ENCODE results near the gene ANGPTL4. TPM values are rescaled to one million over a fixed set of nuclear protein-coding genes. Genes with fewer than 3 reads are reported as not detected.

Gene ANGPTL4, protein sequence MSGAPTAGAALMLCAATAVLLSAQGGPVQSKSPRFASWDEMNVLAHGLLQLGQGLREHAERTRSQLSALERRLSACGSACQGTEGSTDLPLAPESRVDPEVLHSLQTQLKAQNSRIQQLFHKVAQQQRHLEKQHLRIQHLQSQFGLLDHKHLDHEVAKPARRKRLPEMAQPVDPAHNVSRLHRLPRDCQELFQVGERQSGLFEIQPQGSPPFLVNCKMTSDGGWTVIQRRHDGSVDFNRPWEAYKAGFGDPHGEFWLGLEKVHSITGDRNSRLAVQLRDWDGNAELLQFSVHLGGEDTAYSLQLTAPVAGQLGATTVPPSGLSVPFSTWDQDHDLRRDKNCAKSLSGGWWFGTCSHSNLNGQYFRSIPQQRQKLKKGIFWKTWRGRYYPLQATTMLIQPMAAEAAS
- total RNA-seq (2011; cell fraction: chromatin; rRNA removed; ENCODE audit: low replicate concordance): 0.35 and 2.5 TPM in 2 replicates
- total RNA-seq (2011; cell fraction: nucleolus; rRNA removed): 1.8 and 4.8 TPM in 2 replicates
- 1.4 and 1.8 TPM in 2 replicates for total RNA-seq (2011; cell fraction: nucleoplasm; rRNA removed)
- total RNA-seq (2014; rRNA removed) (0.05 and 0.33 TPM in 2 replicates), total RNA-seq (2014; rRNA removed; fragmentation: Illumina TruSeq; extraction: Trizol) (not detected in 2 replicates), total RNA-seq (2015; rRNA removed; fragmentation: Illumina TruSeq; extraction: Trizol) (0.08 and 0.22 TPM in 2 replicates), total RNA-seq (2021) (0.20 and 0.24 TPM in 2 replicates), polyA plus RNA-seq (2011; rRNA removed) (0.64 and 0.77 TPM in 2 replicates), polyA plus RNA-seq (2014; fragmentation: Illumina TruSeq; extraction: Trizol) (0.32 TPM in 1 of 2 replicates, not detected in the other), polyA plus RNA-seq (2014; fragmentation: Nextera tagmentation; extraction: Ambion mirVana) (not detected), polyA plus RNA-seq (2014; rRNA removed) (0.15 and 0.85 TPM in 2 replicates), polyA minus RNA-seq (2011; rRNA and poly(A)+ RNA removed) (0.46 TPM in 1 of 2 replicates, not detected in the other), Bru-seq, nascent RNA (percentile 17 among the genes with signal in this experiment), BruChase-seq, experiment 1, labeled RNA remaining after a 2-hour chase (percentile 16 among the genes with signal in this experiment), BruChase-seq, experiment 2, labeled RNA remaining after a 6-hour chase (percentile 20 among the genes with signal in this experiment)
- 0.46 and 3.3 TPM in 2 replicates for polyA plus RNA-seq (2011; cell fraction: cytosol; rRNA removed)
- polyA plus RNA-seq (2011; cell fraction: nucleus; rRNA removed): 0.94 and 4.1 TPM in 2 replicates
- 0.61 and 0.65 TPM in 2 replicates for polyA plus RNA-seq (2012)
- polyA minus RNA-seq (2011; cell fraction: cytosol; rRNA and poly(A)+ RNA removed): 2.3 TPM in 1 of 2 replicates, not detected in the other
- 0.78 and 1.8 TPM in 2 replicates for polyA minus RNA-seq (2011; cell fraction: nucleus; rRNA and poly(A)+ RNA removed)
- long read RNA-seq, experiment 1: 0 reads
- long read RNA-seq, experiment 2: 0 reads
- long read RNA-seq, experiment 3, partial matches to known transcripts: 0 of 1 reads
- long read RNA-seq, experiment 3, other reads (novel, unspliced or antisense): 0 of 1 reads

DNA sequence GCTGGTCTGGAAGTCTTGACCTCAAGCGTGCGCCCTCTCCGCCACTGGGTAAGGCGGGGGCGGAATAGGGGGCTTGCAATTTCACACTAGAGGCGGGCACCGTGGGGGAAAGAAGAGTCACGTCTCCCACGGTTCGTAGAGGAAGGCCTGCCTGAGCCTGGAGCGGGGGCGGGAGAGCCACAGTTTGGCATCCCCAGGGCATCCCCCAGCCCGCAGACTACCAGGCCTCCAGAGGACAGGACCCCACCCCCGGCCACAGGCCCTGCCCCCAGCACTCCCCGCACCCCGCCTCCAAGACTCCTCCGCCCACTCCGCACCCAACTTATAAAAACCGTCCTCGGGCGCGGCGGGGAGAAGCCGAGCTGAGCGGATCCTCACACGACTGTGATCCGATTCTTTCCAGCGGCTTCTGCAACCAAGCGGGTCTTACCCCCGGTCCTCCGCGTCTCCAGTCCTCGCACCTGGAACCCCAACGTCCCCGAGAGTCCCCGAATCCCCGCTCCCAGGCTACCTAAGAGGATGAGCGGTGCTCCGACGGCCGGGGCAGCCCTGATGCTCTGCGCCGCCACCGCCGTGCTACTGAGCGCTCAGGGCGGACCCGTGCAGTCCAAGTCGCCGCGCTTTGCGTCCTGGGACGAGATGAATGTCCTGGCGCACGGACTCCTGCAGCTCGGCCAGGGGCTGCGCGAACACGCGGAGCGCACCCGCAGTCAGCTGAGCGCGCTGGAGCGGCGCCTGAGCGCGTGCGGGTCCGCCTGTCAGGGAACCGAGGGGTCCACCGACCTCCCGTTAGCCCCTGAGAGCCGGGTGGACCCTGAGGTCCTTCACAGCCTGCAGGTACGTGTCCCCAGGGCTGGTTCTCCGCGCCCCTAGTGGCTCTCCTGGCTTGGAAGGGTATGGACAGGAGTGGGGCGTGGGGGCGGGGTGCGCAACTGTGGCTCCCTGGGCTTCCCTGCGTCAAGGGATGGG, at the start of gene ANGPTL4:
TSS of gene ANGPTL4 (plus strand) at position 353 of the 969 bp plus-strand sequence. CDS start at position 520, 167 bp downstream.
- H3K4me3 ChIP-seq: peak within 1 kb of the TSS; percentile 27
- TF ChIP-seq SRSF1 (IDR thresholded peaks at IDR 0.05; ENCODE audit: low read depth, low read length): no peak
- TF ChIP-seq, protein P1, sequence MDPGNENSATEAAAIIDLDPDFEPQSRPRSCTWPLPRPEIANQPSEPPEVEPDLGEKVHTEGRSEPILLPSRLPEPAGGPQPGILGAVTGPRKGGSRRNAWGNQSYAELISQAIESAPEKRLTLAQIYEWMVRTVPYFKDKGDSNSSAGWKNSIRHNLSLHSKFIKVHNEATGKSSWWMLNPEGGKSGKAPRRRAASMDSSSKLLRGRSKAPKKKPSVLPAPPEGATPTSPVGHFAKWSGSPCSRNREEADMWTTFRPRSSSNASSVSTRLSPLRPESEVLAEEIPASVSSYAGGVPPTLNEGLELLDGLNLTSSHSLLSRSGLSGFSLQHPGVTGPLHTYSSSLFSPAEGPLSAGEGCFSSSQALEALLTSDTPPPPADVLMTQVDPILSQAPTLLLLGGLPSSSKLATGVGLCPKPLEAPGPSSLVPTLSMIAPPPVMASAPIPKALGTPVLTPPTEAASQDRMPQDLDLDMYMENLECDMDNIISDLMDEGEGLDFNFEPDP (CRISPR knock-in tag; IDR thresholded peaks at IDR 0.05): no peak
- no peak for TF ChIP-seq ZNF24 (IDR thresholded peaks at IDR 0.05)
- TF ChIP-seq TEAD2 (tag; IDR thresholded peaks at IDR 0.05): no peak
- TF ChIP-seq, protein P2, sequence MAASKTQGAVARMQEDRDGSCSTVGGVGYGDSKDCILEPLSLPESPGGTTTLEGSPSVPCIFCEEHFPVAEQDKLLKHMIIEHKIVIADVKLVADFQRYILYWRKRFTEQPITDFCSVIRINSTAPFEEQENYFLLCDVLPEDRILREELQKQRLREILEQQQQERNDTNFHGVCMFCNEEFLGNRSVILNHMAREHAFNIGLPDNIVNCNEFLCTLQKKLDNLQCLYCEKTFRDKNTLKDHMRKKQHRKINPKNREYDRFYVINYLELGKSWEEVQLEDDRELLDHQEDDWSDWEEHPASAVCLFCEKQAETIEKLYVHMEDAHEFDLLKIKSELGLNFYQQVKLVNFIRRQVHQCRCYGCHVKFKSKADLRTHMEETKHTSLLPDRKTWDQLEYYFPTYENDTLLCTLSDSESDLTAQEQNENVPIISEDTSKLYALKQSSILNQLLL (CRISPR knock-in tag; IDR thresholded peaks at IDR 0.05; ENCODE audit: borderline replicate concordance): no peak
- TF ChIP-seq TFAM (CRISPR knock-in tag; conservative IDR thresholded peaks at IDR 0.05): no peak
- no peak for TF ChIP-seq ZKSCAN8 (CRISPR knock-in tag; IDR thresholded peaks at IDR 0.05)
- TF ChIP-seq ZNF143 (CRISPR knock-in tag; IDR thresholded peaks at IDR 0.05): 0 out of 2 replicates have a peak, but pooled peaks have one; percentile 22
- TF ChIP-seq, protein P3, sequence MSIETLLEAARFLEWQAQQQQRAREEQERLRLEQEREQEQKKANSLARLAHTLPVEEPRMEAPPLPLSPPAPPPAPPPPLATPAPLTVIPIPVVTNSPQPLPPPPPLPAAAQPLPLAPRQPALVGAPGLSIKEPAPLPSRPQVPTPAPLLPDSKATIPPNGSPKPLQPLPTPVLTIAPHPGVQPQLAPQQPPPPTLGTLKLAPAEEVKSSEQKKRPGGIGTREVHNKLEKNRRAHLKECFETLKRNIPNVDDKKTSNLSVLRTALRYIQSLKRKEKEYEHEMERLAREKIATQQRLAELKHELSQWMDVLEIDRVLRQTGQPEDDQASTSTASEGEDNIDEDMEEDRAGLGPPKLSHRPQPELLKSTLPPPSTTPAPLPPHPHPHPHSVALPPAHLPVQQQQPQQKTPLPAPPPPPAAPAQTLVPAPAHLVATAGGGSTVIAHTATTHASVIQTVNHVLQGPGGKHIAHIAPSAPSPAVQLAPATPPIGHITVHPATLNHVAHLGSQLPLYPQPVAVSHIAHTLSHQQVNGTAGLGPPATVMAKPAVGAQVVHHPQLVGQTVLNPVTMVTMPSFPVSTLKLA (conservative IDR thresholded peaks at IDR 0.05): no peak
- TF ChIP-seq EP400 (IDR thresholded peaks at IDR 0.05): no peak

More for the DNA sequence above, at the start of gene ANGPTL4:
- H3K36me3 ChIP-seq (ENCODE audit: control insufficient read depth, insufficient read depth, low read length): no peaks in the 10 kb centered on the region
- no peak within 1 kb of the TSS for H3K27ac ChIP-seq (ENCODE audit: extremely low read depth, low read depth, low read length)
- H4K20me1 ChIP-seq (replicated peaks; ENCODE audit: control insufficient read depth, insufficient read depth, low read length): no peaks in the 10 kb centered on the region
- intact Hi-C loops (cut with micrococcal nuclease) (no loop called here), in situ Hi-C loops (cut with MboI) (no loop called here)
- H3K9me3 ChIP-seq (replicated peaks; ENCODE audit: control insufficient read depth, insufficient read depth, low read depth, low read length): no peaks in the 10 kb centered on the region
- peaks cover 0 to 19% of the 10 kb centered on the region in 2 experiments; a peak in 2 of 5 replicates for H3K27me3 ChIP-seq (ENCODE audit: control insufficient read depth in 2 of 2, insufficient read depth in 2 of 2, low read length in 2 of 2)
- H3K9me1 ChIP-seq (ENCODE audit: control insufficient read depth, insufficient read depth, low read length): no peaks in the 10 kb centered on the region
- H3K79me2 ChIP-seq (ENCODE audit: control insufficient read depth, insufficient read depth, low read length): no peaks in the 10 kb centered on the region
- BruUV-seq (replicated peaks): no TSS peak
- H3K4me2 ChIP-seq (ENCODE audit: insufficient read depth, low read length): peak within 1 kb of the TSS; percentile 70
- FAIRE-seq (no peak), ATAC-seq (peak; percentile 77), DNase-seq (ENCODE audit: extremely low read depth in 1 of 4, low spot score in 3 of 4) (peak; percentile 63 to 77 (median 72))
- 3% methylated on average over 64 of the region's 81 CpGs for WGBS (ENCODE audit: insufficient coverage, low coverage, missing lambda C conversion rate)
- peak within 1 kb of the TSS; percentile 69 for H2AFZ ChIP-seq (ENCODE audit: low read depth, low read length)
- peaks cover 13 to 37% of the 10 kb centered on the region in 2 experiments for H3K4me1 ChIP-seq (replicated peaks in 1 of 2; ENCODE audit: control insufficient read depth in 2 of 2, insufficient read depth in 2 of 2, low read length in 2 of 2)
- H3K9ac ChIP-seq (ENCODE audit: insufficient read depth in 1 of 2, low read depth in 2 of 2, low read length in 2 of 2): peak within 1 kb of the TSS; percentile 41 to 78; a peak in 3 of 4 replicates
- CTCF ChIA-PET (ENCODE audit: low intra/inter-chr PET ratio): interaction anchor here (0.6 kb wide), 1 partner anchor 14 kb away, joined by 4 read pairs; no protein-coding TSS in a partner anchor
- POLR2A ChIA-PET: interaction anchor here (1.1 to 1.9 kb wide), 3 partner anchors 10 to 15 kb away, joined by 3 to 8 read pairs (median 4); no protein-coding TSS in a partner anchor
